Measurements from ENCODE around the gene COL5A1. TPM values are rescaled to one million over a fixed set of nuclear protein-coding genes. Genes with fewer than 3 reads are reported as not detected.

Gene COL5A1
- total RNA-seq, 4 donors from 2014 or later: 4.9 to 97.4 (median 11.9) TPM

DNA sequence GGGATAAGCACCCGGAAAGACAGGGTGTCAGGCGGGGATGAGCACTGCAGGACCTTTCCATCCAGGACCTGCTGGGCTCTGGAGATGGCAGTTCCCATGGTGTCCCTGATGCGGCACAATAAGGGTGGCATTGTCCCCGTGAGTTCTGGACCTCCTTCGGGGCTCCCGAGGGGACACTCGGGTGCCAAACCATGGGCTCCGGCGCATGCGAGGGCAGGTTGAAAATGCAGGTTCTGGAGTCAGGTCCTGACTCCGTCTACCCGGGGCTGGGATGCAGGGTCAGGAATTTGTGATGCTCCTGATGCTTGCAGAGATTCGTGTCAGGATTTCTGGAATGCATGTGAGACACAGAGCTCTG is 239.7 kb downstream of the COL5A1 start:
- Histone ChIP-seq H3K27ac (no peak overlapping the region), H3K4me1 (no peaks in the 10 kb centered on the region), H3K9me3 (no peaks in the 10 kb centered on the region), H3K4me3 (no peak overlapping the region), H3K36me3 (no peaks in the 10 kb centered on the region), H3K27me3 (no peaks in the 10 kb centered on the region)
- DNase-seq: no peak
- TF ChIP-seq, protein P1, sequence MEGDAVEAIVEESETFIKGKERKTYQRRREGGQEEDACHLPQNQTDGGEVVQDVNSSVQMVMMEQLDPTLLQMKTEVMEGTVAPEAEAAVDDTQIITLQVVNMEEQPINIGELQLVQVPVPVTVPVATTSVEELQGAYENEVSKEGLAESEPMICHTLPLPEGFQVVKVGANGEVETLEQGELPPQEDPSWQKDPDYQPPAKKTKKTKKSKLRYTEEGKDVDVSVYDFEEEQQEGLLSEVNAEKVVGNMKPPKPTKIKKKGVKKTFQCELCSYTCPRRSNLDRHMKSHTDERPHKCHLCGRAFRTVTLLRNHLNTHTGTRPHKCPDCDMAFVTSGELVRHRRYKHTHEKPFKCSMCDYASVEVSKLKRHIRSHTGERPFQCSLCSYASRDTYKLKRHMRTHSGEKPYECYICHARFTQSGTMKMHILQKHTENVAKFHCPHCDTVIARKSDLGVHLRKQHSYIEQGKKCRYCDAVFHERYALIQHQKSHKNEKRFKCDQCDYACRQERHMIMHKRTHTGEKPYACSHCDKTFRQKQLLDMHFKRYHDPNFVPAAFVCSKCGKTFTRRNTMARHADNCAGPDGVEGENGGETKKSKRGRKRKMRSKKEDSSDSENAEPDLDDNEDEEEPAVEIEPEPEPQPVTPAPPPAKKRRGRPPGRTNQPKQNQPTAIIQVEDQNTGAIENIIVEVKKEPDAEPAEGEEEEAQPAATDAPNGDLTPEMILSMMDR (IDR thresholded peaks at IDR 0.05): no peak
- no peak for TF ChIP-seq POLR2A (IDR thresholded peaks at IDR 0.05)

DNA sequence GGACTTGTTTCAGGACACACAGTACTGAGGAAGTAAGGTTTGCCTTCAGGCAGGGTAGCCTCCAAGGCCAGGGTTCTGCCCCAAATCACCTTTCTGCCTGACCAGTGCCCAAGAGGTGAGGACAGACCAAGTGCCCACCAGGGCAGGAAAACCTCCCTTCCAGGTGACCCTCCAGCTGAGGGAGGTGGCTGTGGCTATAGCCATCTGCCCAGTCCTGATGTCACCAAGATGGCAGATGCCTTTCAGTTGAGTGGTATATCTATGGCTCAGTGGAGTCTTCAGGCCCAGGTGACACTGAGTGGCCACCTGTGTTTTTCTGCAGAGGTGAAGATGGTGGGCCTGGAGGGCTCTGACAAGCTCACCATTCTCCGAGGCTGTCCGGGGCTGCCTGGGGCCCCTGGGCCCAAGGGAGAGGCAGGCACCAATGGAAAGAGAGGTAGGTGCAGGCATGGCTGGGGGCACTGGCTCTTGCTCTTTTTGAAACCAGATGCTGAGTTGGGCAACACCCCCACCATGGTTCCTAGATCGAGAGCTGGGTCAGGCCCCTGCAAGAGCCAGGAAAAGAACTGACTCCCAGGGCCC is 240.7 kb downstream of the COL5A1 start:
- no peaks in the 10 kb centered on the region for H3K36me3 ChIP-seq
- DNase-seq: no peak
- no peaks in the 10 kb centered on the region for H3K4me1 ChIP-seq
- H3K4me3 ChIP-seq: no peak overlapping the region
- no peaks in the 10 kb centered on the region for H3K27me3 ChIP-seq
- no peaks in the 10 kb centered on the region for H3K9me3 ChIP-seq
- TF ChIP-seq, protein P1 (IDR thresholded peaks at IDR 0.05): no peak
- TF ChIP-seq POLR2A (IDR thresholded peaks at IDR 0.05): no peak
- H3K27ac ChIP-seq: no peak overlapping the region

DNA sequence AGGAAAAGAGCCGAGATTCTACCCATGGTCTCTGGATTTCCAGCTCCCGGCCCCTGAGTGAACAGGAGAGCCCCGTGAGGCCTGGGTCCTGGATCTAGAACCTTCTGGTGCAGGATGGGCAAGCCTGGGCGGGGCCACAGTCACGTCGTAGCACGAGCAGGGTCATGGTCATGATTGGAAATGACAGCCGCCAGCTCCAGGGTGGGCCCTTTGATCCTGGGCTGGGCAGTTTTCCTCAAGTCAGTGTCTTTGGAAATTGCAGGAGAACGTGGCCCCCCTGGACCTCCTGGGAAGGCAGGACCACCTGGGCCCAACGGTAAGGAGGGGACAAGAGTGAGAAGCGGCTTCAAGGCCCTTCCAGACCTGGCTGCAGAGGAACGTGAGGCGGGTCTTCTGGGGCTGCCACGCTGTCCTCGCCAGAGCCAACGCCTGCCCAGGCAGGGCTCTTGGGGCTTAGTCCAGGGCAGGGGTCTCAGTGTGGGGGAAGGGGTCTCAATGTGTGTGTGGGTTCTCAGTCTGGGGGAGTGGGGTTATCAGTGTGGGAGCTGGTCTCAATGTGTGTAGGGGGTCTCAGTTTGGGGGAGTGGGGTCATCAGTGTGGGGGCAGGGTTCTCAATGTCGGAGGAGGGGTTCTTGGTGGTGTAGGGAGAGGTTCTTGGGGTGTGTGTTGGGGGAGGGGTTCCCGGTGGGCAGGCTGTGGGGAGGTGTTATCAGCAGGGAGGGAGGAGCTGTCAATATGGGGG is 241.6 kb downstream of the COL5A1 start:
- no peak overlapping the region for H3K4me3 ChIP-seq
- H3K27ac ChIP-seq: no peak overlapping the region
- no peak for DNase-seq
- no peaks in the 10 kb centered on the region for H3K4me1 ChIP-seq
- no peak for TF ChIP-seq POLR2A (IDR thresholded peaks at IDR 0.05)
- TF ChIP-seq, protein P1 (IDR thresholded peaks at IDR 0.05): no peak
- no peaks in the 10 kb centered on the region for H3K27me3 ChIP-seq
- no peaks in the 10 kb centered on the region for H3K9me3 ChIP-seq
- H3K36me3 ChIP-seq: no peaks in the 10 kb centered on the region

DNA sequence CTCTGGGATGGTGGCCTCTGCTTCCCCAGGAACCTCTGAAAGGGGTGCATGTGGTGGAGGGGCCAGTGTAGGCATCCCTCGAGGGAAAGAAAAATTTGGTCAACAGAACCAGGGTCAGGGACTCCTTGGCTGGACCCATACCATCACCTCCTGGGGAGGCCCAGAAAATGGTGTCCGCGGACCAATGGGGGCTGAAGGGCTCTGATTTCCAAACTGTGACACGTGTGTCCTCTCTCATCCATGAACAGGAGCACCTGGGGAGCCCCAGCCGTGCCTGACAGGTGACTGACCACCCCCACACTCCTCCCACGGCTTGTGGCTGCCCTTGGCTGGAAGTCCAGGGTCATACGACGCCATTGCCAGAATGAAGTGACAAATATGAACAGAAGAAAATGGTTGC is 242.9 kb downstream of the COL5A1 start:
- no peaks in the 10 kb centered on the region for H3K9me3 ChIP-seq
- H3K4me3 ChIP-seq: no peak overlapping the region
- H3K36me3 ChIP-seq: no peaks in the 10 kb centered on the region
- no peaks in the 10 kb centered on the region for H3K27me3 ChIP-seq
- no peaks in the 10 kb centered on the region for H3K4me1 ChIP-seq
- no peak for DNase-seq
- H3K27ac ChIP-seq: no peak overlapping the region
- no peak for TF ChIP-seq POLR2A (IDR thresholded peaks at IDR 0.05)
- TF ChIP-seq, protein P1 (IDR thresholded peaks at IDR 0.05): no peak

DNA sequence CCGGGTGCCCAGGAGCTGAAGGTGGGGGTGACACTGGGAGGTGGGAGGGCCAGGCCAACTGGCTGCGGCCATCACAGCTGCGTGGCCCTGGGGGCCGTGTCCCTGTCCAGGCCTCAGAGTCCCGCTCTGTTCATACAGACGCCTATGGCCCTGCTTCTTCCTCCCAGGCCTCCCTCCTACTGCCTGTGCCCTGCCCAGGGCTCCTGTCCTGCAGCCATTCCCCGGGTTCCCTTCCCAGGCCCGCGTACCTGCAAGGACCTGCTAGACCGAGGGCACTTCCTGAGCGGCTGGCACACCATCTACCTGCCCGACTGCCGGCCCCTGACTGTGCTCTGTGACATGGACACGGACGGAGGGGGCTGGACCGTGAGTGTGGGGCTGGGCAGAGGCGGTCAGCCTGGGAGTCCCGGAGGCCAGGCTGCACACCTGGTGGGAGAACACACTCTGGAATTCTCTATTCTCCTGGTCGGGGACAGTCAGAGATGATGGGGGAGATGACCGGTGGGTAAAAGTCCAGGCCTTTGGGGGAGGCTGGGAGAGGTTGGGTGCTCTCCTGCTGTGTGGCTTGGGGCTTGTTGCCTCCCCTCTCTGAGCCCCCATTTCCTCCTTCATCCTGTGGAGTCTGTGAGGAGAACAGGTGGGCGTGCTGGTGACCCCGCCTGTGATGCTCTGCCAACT is 243.5 kb downstream of the COL5A1 start:
- H3K4me1 ChIP-seq: no peaks in the 10 kb centered on the region
- no peak for DNase-seq
- no peak overlapping the region for H3K27ac ChIP-seq
- H3K9me3 ChIP-seq: no peaks in the 10 kb centered on the region
- no peaks in the 10 kb centered on the region for H3K36me3 ChIP-seq
- no peak overlapping the region for H3K4me3 ChIP-seq
- no peaks in the 10 kb centered on the region for H3K27me3 ChIP-seq
- TF ChIP-seq POLR2A (IDR thresholded peaks at IDR 0.05): no peak
- TF ChIP-seq, protein P1 (IDR thresholded peaks at IDR 0.05): no peak

All from Peyer's patch (tissue), 4 donors.